ENCODE data around the gene ITCH.
A peak's percentile ranks its signal among the peaks of the same experiment; 100 is the strongest.

Gene ITCH

DNA sequence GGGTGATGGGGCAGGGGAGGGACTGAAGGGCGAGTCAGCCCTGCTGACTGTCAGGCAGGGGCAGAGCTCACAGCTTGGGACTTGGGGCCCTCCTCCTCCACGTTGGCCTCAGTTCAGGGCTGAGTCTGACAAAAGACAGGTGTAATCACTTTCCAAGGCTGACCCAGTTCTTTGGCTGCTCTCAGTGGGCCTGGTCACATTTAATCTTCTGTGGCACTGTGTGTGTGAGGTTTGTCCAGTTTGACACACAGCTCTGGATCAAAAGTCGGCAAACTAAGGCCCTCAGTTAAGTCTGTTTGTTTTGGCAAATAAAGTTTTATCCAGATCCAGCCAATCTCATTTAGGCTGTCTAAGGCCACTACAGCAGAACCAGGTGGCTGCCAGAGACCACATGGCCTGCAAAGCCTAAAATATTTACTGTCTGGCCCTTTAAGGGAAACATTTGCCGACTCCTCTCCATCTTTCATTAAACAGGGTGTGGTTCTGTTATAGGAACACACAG is 190.3 kb downstream of the ITCH start:
- DNase-seq (ENCODE audit: low read depth): no peak
- TF ChIP-seq CTCF (conservative IDR thresholded peaks at IDR 0.05; ENCODE audit: control insufficient read depth, insufficient read depth, low read depth, low read length): no peak
- H3K4me3 ChIP-seq (ENCODE audit: control insufficient read depth, low read depth, low read length): no peak overlapping the region

GRCh38 chr20:34557936-34558319 is 194.9 kb downstream of the ITCH start:
- no peak for DNase-seq (ENCODE audit: low read depth)
- peak overlapping the region; percentile 73 for H3K4me3 ChIP-seq (ENCODE audit: control insufficient read depth, low read depth, low read length)
- TF ChIP-seq CTCF (conservative IDR thresholded peaks at IDR 0.05; ENCODE audit: control insufficient read depth, insufficient read depth, low read depth, low read length): no peak

- H3K4me3 ChIP-seq (ENCODE audit: control insufficient read depth, low read depth, low read length): peak within 1 kb of the TSS; percentile 73
- TF ChIP-seq CTCF (conservative IDR thresholded peaks at IDR 0.05; ENCODE audit: control insufficient read depth, insufficient read depth, low read depth, low read length): no peak
- DNase-seq (ENCODE audit: low read depth): peak; percentile 93
Observed at GRCh38 chr20:34558320-34559218, 195.5 kb downstream of the ITCH start, which contains the start of gene MAP1LC3A. TSS of gene MAP1LC3A (plus strand) at chr20:34558718. CDS start at chr20:34558869, 151 bp downstream.

GRCh38 chr20:34559311-34560140 is 196.5 kb downstream of the ITCH start:
- DNase-seq (ENCODE audit: low read depth): no peak
- TF ChIP-seq CTCF (conservative IDR thresholded peaks at IDR 0.05; ENCODE audit: control insufficient read depth, insufficient read depth, low read depth, low read length): no peak
- H3K4me3 ChIP-seq (ENCODE audit: control insufficient read depth, low read depth, low read length): peak overlapping the region; percentile 43

GRCh38 chr20:34560141-34560523 is 197.1 kb downstream of the ITCH start:
- no peak for TF ChIP-seq CTCF (conservative IDR thresholded peaks at IDR 0.05; ENCODE audit: control insufficient read depth, insufficient read depth, low read depth, low read length)
- H3K4me3 ChIP-seq (ENCODE audit: control insufficient read depth, low read depth, low read length): no peak overlapping the region
- DNase-seq (ENCODE audit: low read depth): no peak

- no peak overlapping the region for H3K4me3 ChIP-seq (ENCODE audit: control insufficient read depth, low read depth, low read length)
- no peak for TF ChIP-seq CTCF (conservative IDR thresholded peaks at IDR 0.05; ENCODE audit: control insufficient read depth, insufficient read depth, low read depth, low read length)
- DNase-seq (ENCODE audit: low read depth): no peak
Observed at GRCh38 chr20:34560614-34561013, 197.5 kb downstream of the ITCH start.

All from fibroblast of mammary gland (primary cell).